ENCODE data around the gene GPC5.

DNA sequence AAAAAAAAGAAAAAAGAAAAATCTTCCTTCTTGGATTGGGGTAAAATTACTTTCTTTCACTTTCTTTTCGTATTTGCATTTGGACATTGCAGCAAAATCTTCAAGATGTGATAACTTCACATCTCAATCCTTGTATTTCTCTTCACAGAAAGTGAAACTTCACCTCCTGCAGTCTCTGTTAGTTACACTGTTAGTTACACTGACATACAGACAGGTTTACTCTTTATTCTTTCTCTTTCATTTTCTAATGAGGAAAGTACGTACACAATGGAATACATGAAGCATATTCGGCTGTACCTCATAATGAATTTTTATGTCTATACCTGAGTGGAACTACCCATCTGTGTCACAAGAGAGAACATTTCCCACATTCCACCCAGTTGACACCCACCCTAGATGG lies 1369.0 kb downstream of the GPC5 start:
- TF ChIP-seq, protein P1, sequence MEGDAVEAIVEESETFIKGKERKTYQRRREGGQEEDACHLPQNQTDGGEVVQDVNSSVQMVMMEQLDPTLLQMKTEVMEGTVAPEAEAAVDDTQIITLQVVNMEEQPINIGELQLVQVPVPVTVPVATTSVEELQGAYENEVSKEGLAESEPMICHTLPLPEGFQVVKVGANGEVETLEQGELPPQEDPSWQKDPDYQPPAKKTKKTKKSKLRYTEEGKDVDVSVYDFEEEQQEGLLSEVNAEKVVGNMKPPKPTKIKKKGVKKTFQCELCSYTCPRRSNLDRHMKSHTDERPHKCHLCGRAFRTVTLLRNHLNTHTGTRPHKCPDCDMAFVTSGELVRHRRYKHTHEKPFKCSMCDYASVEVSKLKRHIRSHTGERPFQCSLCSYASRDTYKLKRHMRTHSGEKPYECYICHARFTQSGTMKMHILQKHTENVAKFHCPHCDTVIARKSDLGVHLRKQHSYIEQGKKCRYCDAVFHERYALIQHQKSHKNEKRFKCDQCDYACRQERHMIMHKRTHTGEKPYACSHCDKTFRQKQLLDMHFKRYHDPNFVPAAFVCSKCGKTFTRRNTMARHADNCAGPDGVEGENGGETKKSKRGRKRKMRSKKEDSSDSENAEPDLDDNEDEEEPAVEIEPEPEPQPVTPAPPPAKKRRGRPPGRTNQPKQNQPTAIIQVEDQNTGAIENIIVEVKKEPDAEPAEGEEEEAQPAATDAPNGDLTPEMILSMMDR (IDR thresholded peaks at IDR 0.05): no peak
- TF ChIP-seq POLR2A (IDR thresholded peaks at IDR 0.05): no peak
